Kidney capillary endothelial cell (primary cell): ENCODE results near the gene GABPB1.

Experiments
- DNase-seq: peaks from one replicate; pipeline ENCODE4 v3.0.0-alpha.2; 2018; ENCODE audit warnings: low spot score

GABPB1 gene

GRCh38 chr15:50241684-50242450 is 113.1 kb downstream of the GABPB1 start:
- DNase-seq: no peak

- DNase-seq: no peak
Measured at GRCh38 chr15:50238255-50238654, 116.7 kb downstream of the GABPB1 start.

GRCh38 chr15:50236433-50236832 is 118.6 kb downstream of the GABPB1 start:
- no peak for DNase-seq

- no peak for DNase-seq
Measured at GRCh38 chr15:50235794-50236193, 119.2 kb downstream of the GABPB1 start.

GRCh38 chr15:50234764-50235163 is 120.2 kb downstream of the GABPB1 start:
- no peak for DNase-seq

- no peak for DNase-seq
Measured at GRCh38 chr15:50233192-50233736, 121.7 kb downstream of the GABPB1 start.

GRCh38 chr15:50232791-50233190 is 122.2 kb downstream of the GABPB1 start:
- DNase-seq: no peak

GRCh38 chr15:50231761-50232160 is 123.2 kb downstream of the GABPB1 start:
- DNase-seq: no peak

- no peak for DNase-seq
Measured at GRCh38 chr15:50229336-50229735, 125.7 kb downstream of the GABPB1 start.

GRCh38 chr15:50228866-50229265 is 126.1 kb downstream of the GABPB1 start:
- DNase-seq: no peak

- DNase-seq: no peak
Measured at GRCh38 chr15:50227076-50227475, 127.9 kb downstream of the GABPB1 start.

- no peak for DNase-seq
Measured at GRCh38 chr15:50225938-50226337, 129.1 kb downstream of the GABPB1 start.
